ENCODE measurements around the gene ABCG8.

GRCh38 chr2:43855292-43855691 lies 16.5 kb downstream of the ABCG8 start:
- no peak for TF ChIP-seq GABPA (IDR thresholded peaks at IDR 0.05; ENCODE audit: low read depth)
- no peak for TF ChIP-seq SIN3A (IDR thresholded peaks at IDR 0.05; ENCODE audit: borderline replicate concordance, low read depth, low read length)
- no peak for TF ChIP-seq GATA2 (CRISPR knock-in tag; IDR thresholded peaks at IDR 0.05)
